ENCODE data around the gene KLHDC10.

- no peak for TF ChIP-seq GATA3 (IDR thresholded peaks at IDR 0.05; ENCODE audit: low read depth, low read length)
- TF ChIP-seq GATA2 (IDR thresholded peaks at IDR 0.05; ENCODE audit: low read depth, low read length): no peak
Measured at GRCh38 chr7:130107949-130108674, 37.8 kb downstream of the KLHDC10 start.
